HFFc6 (cell line): ENCODE data around the gene TMEM19. TPM values are rescaled to one million over a fixed set of nuclear protein-coding genes. Genes with fewer than 3 reads are reported as not detected.
"Not testable (repeated sequence)": the region's sequence is repeated elsewhere in the genome, so short reads cannot be mapped to it uniquely, and the experiment has no call there.

Experiments
- DNase-seq: peaks from one replicate; pipeline ENCODE4 v3.0.0-alpha.2; 2018
- H3K27ac Mint-ChIP-seq: 2 replicates; pipeline ENCODE4 v1.8.0; 2020; ENCODE audit warnings: mild to moderate bottlenecking, mixed read lengths
- H3K27me3 Mint-ChIP-seq: 2 replicates; pipeline ENCODE4 v1.8.0; 2021; ENCODE audit warnings: mild to moderate bottlenecking, moderate library complexity, mixed read lengths; ENCODE audit not compliant: insufficient read depth
- H3K36me3 Mint-ChIP-seq: 2 replicates; pipeline ENCODE4 v1.8.0; 2021; ENCODE audit warnings: low read depth, mixed read lengths
- H3K4me1 Mint-ChIP-seq: 2 replicates; pipeline ENCODE4 v1.8.0; 2020; ENCODE audit warnings: low read depth, mixed read lengths
- H3K4me3 Mint-ChIP-seq: 2 replicates; pipeline ENCODE4 v1.8.0; 2020; ENCODE audit warnings: mild to moderate bottlenecking, moderate library complexity, mixed read lengths
- H3K9me3 Mint-ChIP-seq: 2 replicates; pipeline ENCODE4 v1.8.0; 2020; ENCODE audit warnings: mild to moderate bottlenecking, mixed read lengths
- CTCF ChIP-seq: fragments of 200-600 bp; sonication (generic); IDR thresholded peaks from 2 replicates; pipeline ENCODE4 v1.5.0; 2021; ENCODE audit warnings: antibody characterized with exemption, mild to moderate bottlenecking
- total RNA-seq, 6 experiments: library from RNA; stranded (reverse); fragmentation: NEBNext Ultra II Directional; extraction: Animal tissue kit (Norgen Biotek cat#: 25700); gene quantifications; 2 replicates in 1 of 6; 3 replicates in 5 of 6; pipeline ENCODE4 v1.2.3, GENCODE V29; 2021

Gene TMEM19
- total RNA-seq, 6 experiments from 2014 or later = 24.0 to 41.6 (median 33.9) TPM

GRCh38 chr12:71694099-71694820 is 8.4 kb downstream of the TMEM19 start:
- Mint-ChIP-seq H3K27ac (no peak overlapping the region), H3K4me1 (no peaks in the 10 kb centered on the region; the same call in 1 of the 2 replicates), H3K4me3 (no peak overlapping the region), H3K9me3 (no peaks in the 10 kb centered on the region), H3K27me3 (no peaks in the 10 kb centered on the region), H3K36me3 (peaks cover 13% of the 10 kb centered on the region)
- no peak for TF ChIP-seq CTCF
- DNase-seq = no peak

GRCh38 chr12:71695782-71696181 is 9.9 kb downstream of the TMEM19 start:
- no peak for TF ChIP-seq CTCF
- DNase-seq = no peak
- H3K4me3 Mint-ChIP-seq = no peak overlapping the region
- no peaks in the 10 kb centered on the region; the same call in 1 of the 2 replicates for H3K4me1 Mint-ChIP-seq
- no peak overlapping the region for H3K27ac Mint-ChIP-seq
- no peaks in the 10 kb centered on the region for H3K9me3 Mint-ChIP-seq
- H3K27me3 Mint-ChIP-seq = no peaks in the 10 kb centered on the region; the same call in 1 of the 2 replicates
- H3K36me3 Mint-ChIP-seq = peaks cover 23% of the 10 kb centered on the region

- peaks cover 27% of the 10 kb centered on the region for H3K36me3 Mint-ChIP-seq
- peaks cover 10% of the 10 kb centered on the region; the same call in 1 of the 2 replicates for H3K4me1 Mint-ChIP-seq
- H3K27me3 Mint-ChIP-seq, H3K4me3 Mint-ChIP-seq, H3K9me3 Mint-ChIP-seq, DNase-seq: not testable (repeated sequence)
- peak overlapping the region; percentile 38; the same call in 1 of the 2 replicates for H3K27ac Mint-ChIP-seq
These were observed 16.3 kb downstream of the TMEM19 start for GRCh38 chr12:71702181-71702580.

- Mint-ChIP-seq H3K27me3 (no peaks in the 10 kb centered on the region; the same call in 1 of the 2 replicates), H3K9me3 (no peaks in the 10 kb centered on the region), H3K27ac (0 out of 2 replicates have a peak overlapping the region, but pooled peaks have one; percentile 38), H3K4me1 (peaks cover 10% of the 10 kb centered on the region; the same call in 1 of the 2 replicates), H3K4me3 (no peak overlapping the region), H3K36me3 (peaks cover 27% of the 10 kb centered on the region)
- no peak for TF ChIP-seq CTCF
- DNase-seq = no peak
These were observed 16.7 kb downstream of the TMEM19 start for GRCh38 chr12:71702590-71702989.

- TF ChIP-seq CTCF = no peak
- DNase-seq = no peak
- Mint-ChIP-seq H3K36me3 (peaks cover 21% of the 10 kb centered on the region), H3K9me3 (no peaks in the 10 kb centered on the region), H3K27ac (no peak overlapping the region), H3K4me1 (peaks cover 16% of the 10 kb centered on the region), H3K4me3 (no peak overlapping the region), H3K27me3 (no peaks in the 10 kb centered on the region; the same call in 1 of the 2 replicates)
These were observed 17.3 kb downstream of the TMEM19 start for GRCh38 chr12:71703206-71703605.

GRCh38 chr12:71704920-71705319 is 19.0 kb downstream of the TMEM19 start:
- DNase-seq = no peak
- no peak overlapping the region for H3K4me3 Mint-ChIP-seq
- no peak for TF ChIP-seq CTCF

More at GRCh38 chr12:71704920-71705319, 19.0 kb downstream of the TMEM19 start:
- no peak overlapping the region for H3K27ac Mint-ChIP-seq
- H3K27me3 Mint-ChIP-seq = no peaks in the 10 kb centered on the region; the same call in 1 of the 2 replicates
- H3K9me3 Mint-ChIP-seq = no peaks in the 10 kb centered on the region
- peaks cover 8% of the 10 kb centered on the region; the same call in 1 of the 2 replicates for H3K36me3 Mint-ChIP-seq
- H3K4me1 Mint-ChIP-seq = peaks cover 33% of the 10 kb centered on the region
